ENCODE results near the gene MAB21L3. TPM values are rescaled to one million over a fixed set of nuclear protein-coding genes. Genes with fewer than 3 reads are reported as not detected.

MAB21L3 gene
- total RNA-seq, 2 experiments from 2014 or later = not detected

DNA sequence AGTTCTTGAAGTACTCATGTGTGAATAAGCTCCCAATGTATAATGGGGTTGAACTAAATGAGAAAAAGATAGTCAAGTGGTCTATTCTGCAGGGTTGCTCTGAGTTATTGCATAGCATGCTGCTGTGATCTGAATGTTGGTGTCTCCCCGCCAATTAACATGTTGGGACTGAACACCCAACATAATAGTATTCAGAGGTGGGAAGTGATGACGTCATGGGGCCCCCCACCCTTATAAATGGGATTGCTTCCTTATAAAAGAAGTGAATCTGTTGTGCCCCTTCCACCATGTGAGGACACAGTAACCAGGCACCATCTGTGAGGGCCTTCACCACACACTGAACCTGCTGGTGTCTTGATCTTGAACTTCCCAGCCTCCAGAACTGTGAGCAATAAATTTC, 50.2 kb downstream of the MAB21L3 start:
- intact Hi-C loops (cut with DNase I, micrococcal nuclease) = no loop called here

DNA sequence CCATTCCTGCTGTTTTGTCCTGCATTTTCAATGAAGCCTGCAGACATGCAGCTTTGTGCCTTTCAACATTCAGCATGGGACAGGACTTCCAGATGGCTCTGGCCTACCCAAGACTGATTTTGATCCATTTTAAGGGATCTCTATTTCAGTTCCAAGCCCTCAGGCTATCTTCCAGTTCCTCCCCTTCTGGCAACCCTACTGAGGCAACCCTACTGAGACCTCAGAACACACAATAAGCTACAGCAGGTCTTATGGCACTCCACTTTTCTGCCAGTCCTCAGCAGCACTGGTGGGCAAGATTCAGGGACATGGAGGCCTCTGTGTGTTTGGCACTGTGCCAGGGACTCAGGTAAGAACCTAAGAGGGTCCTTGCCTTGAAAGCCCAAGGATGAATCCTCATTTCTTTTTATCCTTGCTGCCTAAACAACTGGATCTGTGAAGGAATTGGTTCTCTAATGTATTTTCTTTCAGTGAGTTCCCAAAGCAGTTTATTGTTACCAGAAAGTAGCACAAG, 50.7 kb downstream of the MAB21L3 start:
- Mint-ChIP-seq H3K27me3 (no peaks in the 10 kb centered on the region), H3K4me1 (ENCODE audit: low read depth) (peaks cover 2% of the 10 kb centered on the region), H3K27ac (no peak overlapping the region), H3K9me3 (peaks cover 8% of the 10 kb centered on the region), H3K36me3 (ENCODE audit: low read depth) (no peaks in the 10 kb centered on the region), H3K4me3 (no peak overlapping the region)
- Histone ChIP-seq H3K27me3 (ENCODE audit: control insufficient read depth in 1 of 2, insufficient read depth in 2 of 2, low read length in 2 of 2) (no peaks in the 10 kb centered on the region), H3K4me1 (ENCODE audit: insufficient read depth, low read length) (no peaks in the 10 kb centered on the region), H3K27ac (ENCODE audit: low read depth in 1 of 2, low read length in 2 of 2) (no peak overlapping the region), H3K4me3 (ENCODE audit: low read length) (no peak overlapping the region), H3K36me3 (ENCODE audit: insufficient read depth, low read length) (no peaks in the 10 kb centered on the region), H3K9me3 (ENCODE audit: control insufficient read depth in 1 of 2, insufficient read depth in 1 of 2, low read length in 2 of 2) (peaks cover 6 to 10% of the 10 kb centered on the region in 2 experiments)
- TF ChIP-seq, protein P1, sequence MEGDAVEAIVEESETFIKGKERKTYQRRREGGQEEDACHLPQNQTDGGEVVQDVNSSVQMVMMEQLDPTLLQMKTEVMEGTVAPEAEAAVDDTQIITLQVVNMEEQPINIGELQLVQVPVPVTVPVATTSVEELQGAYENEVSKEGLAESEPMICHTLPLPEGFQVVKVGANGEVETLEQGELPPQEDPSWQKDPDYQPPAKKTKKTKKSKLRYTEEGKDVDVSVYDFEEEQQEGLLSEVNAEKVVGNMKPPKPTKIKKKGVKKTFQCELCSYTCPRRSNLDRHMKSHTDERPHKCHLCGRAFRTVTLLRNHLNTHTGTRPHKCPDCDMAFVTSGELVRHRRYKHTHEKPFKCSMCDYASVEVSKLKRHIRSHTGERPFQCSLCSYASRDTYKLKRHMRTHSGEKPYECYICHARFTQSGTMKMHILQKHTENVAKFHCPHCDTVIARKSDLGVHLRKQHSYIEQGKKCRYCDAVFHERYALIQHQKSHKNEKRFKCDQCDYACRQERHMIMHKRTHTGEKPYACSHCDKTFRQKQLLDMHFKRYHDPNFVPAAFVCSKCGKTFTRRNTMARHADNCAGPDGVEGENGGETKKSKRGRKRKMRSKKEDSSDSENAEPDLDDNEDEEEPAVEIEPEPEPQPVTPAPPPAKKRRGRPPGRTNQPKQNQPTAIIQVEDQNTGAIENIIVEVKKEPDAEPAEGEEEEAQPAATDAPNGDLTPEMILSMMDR (IDR thresholded peaks at IDR 0.05) = no peak
- ATAC-seq (ENCODE audit: poor library complexity) (no peak), DNase-seq (no peak)
- intact Hi-C loops (cut with DNase I, micrococcal nuclease) = no loop called here
- CTCF ChIA-PET = interaction anchor here (0.8 to 1.7 kb wide), 2 partner anchors 10 to 23 kb away, joined by 4 read pairs; no protein-coding TSS in a partner anchor
- POLR2A ChIA-PET = no interaction called here

More for the DNA sequence above, 50.2 kb downstream of the MAB21L3 start:
- peaks cover 8% of the 10 kb centered on the region for H3K9me3 Mint-ChIP-seq
- no peaks in the 10 kb centered on the region for H3K4me1 Mint-ChIP-seq (ENCODE audit: low read depth)
- no peaks in the 10 kb centered on the region for H3K36me3 ChIP-seq (ENCODE audit: insufficient read depth, low read length)
- no peak overlapping the region for H3K4me3 Mint-ChIP-seq
- no peak overlapping the region for H3K27ac ChIP-seq (ENCODE audit: low read depth in 1 of 2, low read length in 2 of 2)
- H3K27me3 Mint-ChIP-seq = no peaks in the 10 kb centered on the region
- H3K4me1 ChIP-seq (ENCODE audit: insufficient read depth, low read length) = no peaks in the 10 kb centered on the region
- ChIA-PET POLR2A (interaction anchor here (0.7 kb wide), 1 partner anchor 10 kb away, joined by 3 read pairs; no protein-coding TSS in a partner anchor), CTCF (interaction anchor here (1.0 to 1.7 kb wide), 2 partner anchors 22 to 156 kb away, joined by 3 to 4 read pairs; no protein-coding TSS in a partner anchor)
- ATAC-seq (ENCODE audit: poor library complexity) (no peak), DNase-seq (no peak)
- TF ChIP-seq, protein P1 (IDR thresholded peaks at IDR 0.05) = no peak
- H3K9me3 ChIP-seq (ENCODE audit: control insufficient read depth in 1 of 2, insufficient read depth in 1 of 2, low read length in 2 of 2) = peaks cover 6 to 10% of the 10 kb centered on the region in 2 experiments
- H3K4me3 ChIP-seq (ENCODE audit: low read length) = no peak overlapping the region
- H3K36me3 Mint-ChIP-seq (ENCODE audit: low read depth) = no peaks in the 10 kb centered on the region
- H3K27me3 ChIP-seq (ENCODE audit: control insufficient read depth in 1 of 2, insufficient read depth in 2 of 2, low read length in 2 of 2) = no peaks in the 10 kb centered on the region
- H3K27ac Mint-ChIP-seq = no peak overlapping the region

DNA sequence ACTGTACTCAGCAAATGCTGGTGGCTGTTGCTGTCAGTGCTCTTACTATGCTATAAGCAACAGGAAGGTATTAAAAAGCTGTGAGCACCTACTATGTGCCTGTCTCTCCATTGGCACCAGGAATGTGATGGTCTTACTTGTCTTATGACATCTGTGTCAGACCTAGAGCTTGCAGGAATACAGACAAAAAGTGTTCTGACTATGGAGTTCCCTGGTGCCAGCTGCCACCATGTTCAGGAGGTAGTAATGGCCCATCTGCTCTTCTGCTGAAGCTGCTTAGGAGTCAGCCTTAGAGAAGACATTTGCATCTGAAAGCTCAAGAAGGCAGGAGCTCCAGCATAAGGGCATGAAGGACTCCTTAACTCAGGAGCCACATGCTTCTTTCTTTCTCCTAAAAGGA, 52.3 kb downstream of the MAB21L3 start:
- H3K27me3 Mint-ChIP-seq = no peaks in the 10 kb centered on the region
- H3K27ac Mint-ChIP-seq = no peak overlapping the region
- Histone ChIP-seq H3K4me3 (ENCODE audit: low read length) (no peak overlapping the region), H3K27me3 (ENCODE audit: control insufficient read depth in 1 of 2, insufficient read depth in 2 of 2, low read length in 2 of 2) (no peaks in the 10 kb centered on the region), H3K4me1 (ENCODE audit: insufficient read depth, low read length) (peaks cover 13% of the 10 kb centered on the region), H3K9me3 (ENCODE audit: control insufficient read depth in 1 of 2, insufficient read depth in 1 of 2, low read length in 2 of 2) (peaks cover 6% of the 10 kb centered on the region in 2 experiments), H3K36me3 (ENCODE audit: insufficient read depth, low read length) (no peaks in the 10 kb centered on the region), H3K27ac (ENCODE audit: low read depth in 1 of 2, low read length in 2 of 2) (no peak overlapping the region)
- H3K4me3 Mint-ChIP-seq = no peak overlapping the region
- ChIA-PET CTCF (interaction anchor here (0.9 to 1.8 kb wide), 2 partner anchors 21 to 24 kb away, joined by 3 to 4 read pairs; no protein-coding TSS in a partner anchor), POLR2A (no interaction called here)
- TF ChIP-seq, protein P1 (IDR thresholded peaks at IDR 0.05) = no peak
- ATAC-seq (ENCODE audit: poor library complexity) (no peak), DNase-seq (no peak)
- peaks cover 3% of the 10 kb centered on the region for H3K9me3 Mint-ChIP-seq
- H3K4me1 Mint-ChIP-seq (ENCODE audit: low read depth) = peaks cover 13% of the 10 kb centered on the region
- intact Hi-C loops (cut with DNase I, micrococcal nuclease) = no loop called here
- no peaks in the 10 kb centered on the region for H3K36me3 Mint-ChIP-seq (ENCODE audit: low read depth)

All from CD4-positive, alpha-beta T cell (primary cell).